Stimulated activated naive CD8-positive, alpha-beta T cell treated with anti-CD3 and anti-CD28 coated beads, Interleukin-15, amount 100 ng/mL, for 72 hours (primary cell): ENCODE results near the gene GHR.
"Not testable (repeated sequence)": the region's sequence is repeated elsewhere in the genome, so short reads cannot be mapped to it uniquely, and the experiment has no call there.

Experiments used
- ATAC-seq: fragments of 150-1000 bp; cut with Tn5 transposase; 2 replicates; pipeline ENCODE4 v1.10.0; 2021; ENCODE audit warnings: mild to moderate bottlenecking, moderate library complexity
- DNase-seq, 2 donors: peaks; one replicate each; pipeline ENCODE4 v3.0.0; 2021 to 2022
- H3K27ac Mint-ChIP-seq, 2 donors: one replicate each; pipeline ENCODE4 v1.8.0; 2022; ENCODE audit warnings: mild to moderate bottlenecking in 2 of 2, mixed read lengths in 2 of 2, moderate library complexity in 2 of 2
- H3K27me3 Mint-ChIP-seq: one replicate; pipeline ENCODE4 v1.8.0; 2022; ENCODE audit warnings: mixed read lengths
- H3K4me1 Mint-ChIP-seq: one replicate; pipeline ENCODE4 v1.8.0; 2022; ENCODE audit warnings: mild to moderate bottlenecking, mixed read lengths
- H3K4me3 Mint-ChIP-seq, 2 donors: one replicate each; pipeline ENCODE4 v1.8.0; 2022; ENCODE audit warnings: mild to moderate bottlenecking in 2 of 2, mixed read lengths in 2 of 2, moderate library complexity in 1 of 2
- H3K9me3 Mint-ChIP-seq, 2 donors: one replicate each; pipeline ENCODE4 v1.8.0; 2022; ENCODE audit warnings: mixed read lengths in 2 of 2

GHR gene

GRCh38 chr5:42648036-42648435, 224.8 kb downstream of the GHR start:
- H3K4me3 Mint-ChIP-seq, result no peak overlapping the region
- no peak overlapping the region for H3K27ac Mint-ChIP-seq
- no peaks in the 10 kb centered on the region for H3K9me3 Mint-ChIP-seq

DNA sequence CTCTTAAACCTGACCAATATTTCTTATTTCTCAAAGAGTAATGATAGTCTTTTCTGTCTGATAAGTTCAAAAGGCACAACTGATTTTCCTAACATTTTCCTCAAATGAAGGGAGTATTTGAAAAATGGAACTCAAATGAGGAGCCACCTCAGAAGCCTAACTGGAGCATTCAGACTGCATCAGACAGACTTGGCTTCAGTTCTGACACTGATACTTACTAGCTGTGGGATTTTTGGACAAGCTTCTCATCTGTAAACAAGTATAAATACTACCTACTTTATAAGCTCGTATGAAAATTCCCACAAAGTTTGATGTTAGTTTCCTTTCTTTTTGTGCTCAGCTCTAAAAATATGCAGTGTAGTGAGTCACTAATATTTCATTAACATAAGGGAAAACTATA, 225.7 kb downstream of the GHR start:
- no peaks in the 10 kb centered on the region for H3K27me3 Mint-ChIP-seq
- ATAC-seq (no peak), DNase-seq (no peak)
- H3K4me1 Mint-ChIP-seq, result no peaks in the 10 kb centered on the region
- H3K9me3 Mint-ChIP-seq, result no peaks in the 10 kb centered on the region
- H3K4me3 Mint-ChIP-seq, result no peak overlapping the region
- H3K27ac Mint-ChIP-seq, result no peak overlapping the region

More at GRCh38 chr5:42648036-42648435, 224.8 kb downstream of the GHR start:
- no peak for DNase-seq
- no peak for ATAC-seq
- Mint-ChIP-seq H3K27me3 (no peaks in the 10 kb centered on the region), H3K4me1 (no peaks in the 10 kb centered on the region)

DNA sequence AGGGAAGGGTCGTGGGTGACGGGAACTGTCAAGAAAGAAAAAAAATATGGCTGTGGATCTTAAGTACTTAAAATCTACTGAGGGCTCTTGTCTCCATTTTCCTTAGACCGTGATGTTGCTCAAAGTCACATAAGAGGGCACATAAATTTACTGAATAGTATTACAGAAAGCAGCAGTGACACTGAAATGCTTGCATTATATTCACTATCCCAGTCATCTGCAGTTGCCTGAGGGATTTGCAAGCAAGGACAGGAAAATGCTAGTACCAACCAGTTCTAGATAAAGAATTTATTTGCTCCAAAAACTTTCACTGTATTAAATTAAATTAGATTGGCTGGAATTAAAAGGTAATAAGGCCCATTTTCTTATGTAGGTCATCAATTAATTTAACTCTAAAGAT, 226.8 kb downstream of the GHR start:
- Mint-ChIP-seq H3K4me3 (no peak overlapping the region), H3K4me1 (no peaks in the 10 kb centered on the region), H3K27me3 (no peaks in the 10 kb centered on the region), H3K27ac (no peak overlapping the region), H3K9me3 (no peaks in the 10 kb centered on the region)
- ATAC-seq, result no peak
- DNase-seq, result no peak

DNA sequence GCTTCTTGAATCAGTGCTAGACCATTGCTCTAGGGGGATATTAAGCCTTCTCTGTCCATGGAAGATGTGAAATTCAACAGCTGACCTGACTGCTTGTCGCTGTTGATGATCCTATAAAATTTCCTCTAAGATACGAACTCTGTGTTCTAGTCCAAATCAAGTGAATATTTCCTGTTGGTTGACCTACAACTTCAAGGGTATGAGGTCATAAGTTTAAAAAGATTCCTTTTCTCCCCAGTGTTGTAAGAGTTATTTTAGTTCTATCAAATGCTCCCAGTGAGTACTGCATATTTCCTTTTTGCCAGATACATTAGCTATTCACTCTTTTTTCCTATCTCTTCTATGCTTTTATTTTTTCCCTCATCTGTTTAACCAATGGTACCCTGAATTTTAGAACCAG, 230.5 kb downstream of the GHR start:
- no peaks in the 10 kb centered on the region for H3K27me3 Mint-ChIP-seq
- no peaks in the 10 kb centered on the region for H3K9me3 Mint-ChIP-seq
- no peak for DNase-seq
- no peaks in the 10 kb centered on the region for H3K4me1 Mint-ChIP-seq
- H3K27ac Mint-ChIP-seq, result no peak overlapping the region
- no peak overlapping the region for H3K4me3 Mint-ChIP-seq
- no peak for ATAC-seq

DNA sequence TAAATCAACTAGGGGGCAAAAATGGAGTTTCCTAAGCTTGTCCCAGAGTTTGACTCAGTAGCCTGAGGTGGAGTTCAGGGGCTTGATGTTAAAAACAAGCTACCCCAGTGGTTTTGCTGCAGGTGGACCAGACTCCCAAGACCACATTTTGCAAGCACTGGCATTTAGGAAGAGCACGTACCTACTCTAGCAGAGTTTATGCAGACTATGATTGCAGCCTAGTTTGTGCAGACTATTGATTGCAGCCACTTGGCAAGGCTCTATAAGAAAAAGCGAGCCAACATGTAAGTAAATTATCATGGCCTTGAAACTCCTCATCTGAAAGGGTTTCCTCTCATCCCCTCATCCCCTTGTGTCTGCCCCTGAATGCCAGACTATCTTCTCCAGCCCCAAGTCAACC, 231.4 kb downstream of the GHR start:
- no peaks in the 10 kb centered on the region for H3K9me3 Mint-ChIP-seq
- H3K27ac Mint-ChIP-seq, result no peak overlapping the region
- no peaks in the 10 kb centered on the region for H3K27me3 Mint-ChIP-seq
- no peaks in the 10 kb centered on the region for H3K4me1 Mint-ChIP-seq
- no peak overlapping the region for H3K4me3 Mint-ChIP-seq
- ATAC-seq (no peak), DNase-seq (no peak)

DNA sequence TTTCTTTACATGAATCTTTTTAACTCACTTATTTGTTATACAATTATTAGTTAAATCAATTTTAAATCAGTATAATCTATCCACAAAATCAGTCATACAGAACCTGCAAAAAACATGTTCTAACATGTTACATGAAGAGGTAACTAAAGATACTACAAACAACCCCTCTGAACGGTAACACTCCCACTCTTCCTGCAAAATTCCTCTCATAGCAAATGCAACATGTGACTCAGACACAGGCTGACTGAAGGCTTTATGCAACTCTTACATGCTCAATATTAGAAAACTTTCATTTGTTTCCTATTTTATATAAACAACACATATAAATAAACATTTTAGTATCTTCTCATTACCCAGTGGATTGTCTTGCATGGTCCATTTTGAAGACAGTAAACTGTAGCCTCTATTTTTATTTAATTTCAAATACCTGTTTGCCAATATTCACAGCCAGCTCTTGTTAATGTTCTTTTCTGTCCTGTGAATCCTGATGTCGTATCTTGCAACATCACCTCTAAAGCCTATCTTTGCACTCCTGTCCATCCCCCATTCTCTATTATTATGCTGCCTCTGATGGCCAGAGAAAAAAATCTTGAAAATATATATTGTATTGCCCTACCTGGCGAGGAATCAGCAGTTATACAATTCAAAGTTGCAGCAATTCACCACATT, 232.9 kb downstream of the GHR start:
- DNase-seq (no peak), ATAC-seq (no peak)
- H3K9me3 Mint-ChIP-seq, result no peaks in the 10 kb centered on the region
- H3K27ac Mint-ChIP-seq, result peak overlapping the region in 1 of 2 donors; percentile 34
- no peaks in the 10 kb centered on the region for H3K4me1 Mint-ChIP-seq
- no peak overlapping the region for H3K4me3 Mint-ChIP-seq
- no peaks in the 10 kb centered on the region for H3K27me3 Mint-ChIP-seq

GRCh38 chr5:42656651-42657015, 233.4 kb downstream of the GHR start:
- DNase-seq (no peak), ATAC-seq (no peak)
- no peaks in the 10 kb centered on the region for H3K4me1 Mint-ChIP-seq
- H3K4me3 Mint-ChIP-seq, result no peak overlapping the region
- no peak overlapping the region for H3K27ac Mint-ChIP-seq
- H3K9me3 Mint-ChIP-seq, result no peaks in the 10 kb centered on the region
- H3K27me3 Mint-ChIP-seq, result no peaks in the 10 kb centered on the region

DNA sequence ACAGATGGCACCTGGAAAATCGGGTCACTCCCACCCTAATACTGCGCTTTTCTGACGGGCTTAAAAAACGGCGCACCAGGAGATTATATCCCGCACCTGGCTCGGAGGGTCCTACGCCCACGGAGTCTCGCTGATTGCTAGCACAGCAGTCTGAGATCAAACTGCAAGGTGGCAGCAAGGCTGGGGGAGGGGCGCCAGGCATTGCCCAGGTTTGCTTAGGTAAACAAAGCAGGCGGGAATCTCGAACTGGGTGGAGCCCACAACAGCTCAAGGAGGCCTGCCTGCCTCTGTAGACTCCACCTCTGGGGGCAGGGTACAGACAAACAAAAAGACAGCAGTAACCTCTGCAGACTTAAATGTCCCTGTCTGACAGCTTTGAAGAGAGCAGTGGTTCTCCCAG, 236.6 kb downstream of the GHR start:
- not testable (repeated sequence) for H3K4me1 Mint-ChIP-seq, ATAC-seq

GRCh38 chr5:42665857-42666256, 242.6 kb downstream of the GHR start:
- H3K27ac Mint-ChIP-seq, result no peak overlapping the region
- no peak for DNase-seq
- H3K27me3 Mint-ChIP-seq, result no peaks in the 10 kb centered on the region
- ATAC-seq, result no peak
- no peak overlapping the region for H3K4me3 Mint-ChIP-seq
- H3K9me3 Mint-ChIP-seq, result no peaks in the 10 kb centered on the region
- H3K4me1 Mint-ChIP-seq, result no peaks in the 10 kb centered on the region

More for the DNA sequence above, 236.6 kb downstream of the GHR start:
- DNase-seq, H3K9me3 Mint-ChIP-seq, H3K27me3 Mint-ChIP-seq, H3K27ac Mint-ChIP-seq, H3K4me3 Mint-ChIP-seq: not testable (repeated sequence)

DNA sequence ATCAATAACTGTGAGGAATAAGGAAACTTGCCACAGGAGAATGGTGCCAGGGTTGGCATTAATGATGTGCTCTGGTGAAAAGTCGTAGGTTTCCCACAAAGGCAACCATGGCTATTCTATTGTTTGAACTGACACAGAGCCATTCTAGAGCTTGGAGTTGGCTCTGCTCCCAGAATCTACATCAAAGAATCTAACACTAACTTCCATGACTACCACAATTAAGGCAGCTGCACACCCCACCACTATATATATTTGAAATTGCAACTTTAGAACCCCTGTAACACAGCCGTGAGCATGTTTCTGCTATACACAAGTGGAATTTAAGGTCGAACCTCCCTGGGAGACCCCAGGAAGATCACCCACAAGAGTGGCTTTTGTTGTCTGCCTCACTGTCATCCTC, 243.6 kb downstream of the GHR start:
- no peak for ATAC-seq
- DNase-seq, result no peak
- Mint-ChIP-seq H3K27me3 (no peaks in the 10 kb centered on the region), H3K4me3 (no peak overlapping the region), H3K4me1 (no peaks in the 10 kb centered on the region), H3K9me3 (no peaks in the 10 kb centered on the region), H3K27ac (no peak overlapping the region)

DNA sequence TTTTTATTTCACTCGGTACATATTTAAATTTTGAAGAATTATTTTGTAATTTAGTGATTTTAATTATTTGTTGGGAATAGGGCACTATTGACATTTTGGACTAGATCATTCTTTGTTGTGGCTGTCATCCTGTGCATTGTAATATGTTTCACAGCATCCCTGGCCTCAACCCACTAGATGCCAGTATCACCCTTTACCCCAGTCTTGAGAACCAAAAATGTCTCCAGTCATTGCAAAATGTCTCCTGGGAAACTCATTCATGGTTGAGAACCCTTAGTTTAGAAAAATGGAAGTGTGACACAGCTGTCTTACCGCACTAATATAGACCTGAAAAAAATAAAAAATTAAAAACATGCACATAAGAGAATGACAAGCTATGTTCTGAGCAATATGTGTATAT, 245.0 kb downstream of the GHR start:
- Mint-ChIP-seq H3K4me1 (no peaks in the 10 kb centered on the region), H3K9me3 (no peaks in the 10 kb centered on the region), H3K4me3 (no peak overlapping the region), H3K27ac (no peak overlapping the region), H3K27me3 (peaks cover 2% of the 10 kb centered on the region)
- ATAC-seq, result no peak
- DNase-seq, result no peak

DNA sequence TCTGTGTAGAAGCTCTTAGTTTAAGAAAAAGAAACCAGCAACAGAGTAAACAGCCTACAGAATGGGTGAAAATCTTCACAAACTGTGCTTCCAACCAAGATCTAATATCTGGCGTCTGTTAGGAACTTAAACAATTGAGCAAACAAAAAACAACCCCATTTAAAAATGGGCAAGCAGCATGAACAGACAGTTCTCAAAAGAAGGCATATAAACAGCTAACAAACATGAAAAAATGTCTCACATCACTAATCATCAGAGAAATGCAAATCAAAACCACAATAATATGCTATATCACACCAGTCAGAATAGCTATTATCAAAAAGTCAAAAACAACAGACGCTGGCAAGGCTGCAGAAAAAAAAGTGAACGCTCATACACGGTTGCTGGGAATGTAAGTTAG, 249.7 kb downstream of the GHR start:
- no peak for ATAC-seq
- peaks cover 7% of the 10 kb centered on the region for H3K27me3 Mint-ChIP-seq
- DNase-seq, result no peak
- no peaks in the 10 kb centered on the region for H3K9me3 Mint-ChIP-seq
- no peak overlapping the region for H3K27ac Mint-ChIP-seq
- no peaks in the 10 kb centered on the region for H3K4me1 Mint-ChIP-seq
- H3K4me3 Mint-ChIP-seq, result no peak overlapping the region

GRCh38 chr5:42675602-42676001, 252.4 kb downstream of the GHR start:
- Mint-ChIP-seq H3K9me3 (no peaks in the 10 kb centered on the region), H3K4me3 (no peak overlapping the region), H3K27ac (no peak overlapping the region), H3K4me1 (no peaks in the 10 kb centered on the region), H3K27me3 (peaks cover 7% of the 10 kb centered on the region)
- DNase-seq (no peak), ATAC-seq (no peak)

DNA sequence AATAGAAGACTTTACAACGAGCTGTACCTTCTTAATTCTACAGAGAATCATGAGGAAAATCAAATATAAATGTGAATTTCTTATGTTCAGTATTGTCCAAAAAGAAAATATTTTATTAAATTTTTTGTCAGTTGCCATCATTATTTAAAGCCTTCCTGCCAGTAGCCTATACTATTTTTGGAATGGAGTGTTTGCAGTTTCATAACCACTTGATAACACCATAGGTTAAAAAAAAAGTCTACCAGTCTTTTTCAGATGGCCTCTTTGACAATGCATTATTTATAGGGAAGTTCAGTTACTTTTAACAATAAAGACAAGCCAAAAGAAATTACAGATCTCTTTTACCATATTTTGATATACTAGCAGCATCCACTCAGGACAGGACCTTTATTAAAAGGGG, 253.1 kb downstream of the GHR start:
- no peaks in the 10 kb centered on the region for H3K4me1 Mint-ChIP-seq
- no peak overlapping the region for H3K4me3 Mint-ChIP-seq
- no peak for DNase-seq
- no peak overlapping the region for H3K27ac Mint-ChIP-seq
- no peak for ATAC-seq
- no peaks in the 10 kb centered on the region for H3K9me3 Mint-ChIP-seq
- peaks cover 7% of the 10 kb centered on the region for H3K27me3 Mint-ChIP-seq

GRCh38 chr5:42677156-42677842, 254.1 kb downstream of the GHR start:
- DNase-seq, result no peak
- Mint-ChIP-seq H3K4me1 (no peaks in the 10 kb centered on the region), H3K27me3 (peaks cover 7% of the 10 kb centered on the region), H3K9me3 (no peaks in the 10 kb centered on the region), H3K4me3 (no peak overlapping the region), H3K27ac (no peak overlapping the region)
- ATAC-seq, result no peak

GRCh38 chr5:42680046-42680445, 256.8 kb downstream of the GHR start:
- DNase-seq, result no peak
- Mint-ChIP-seq H3K27me3 (no peaks in the 10 kb centered on the region), H3K27ac (no peak overlapping the region), H3K9me3 (peaks cover 6 to 9% of the 10 kb centered on the region in 2 donors), H3K4me1 (no peaks in the 10 kb centered on the region), H3K4me3 (no peak overlapping the region)
- no peak for ATAC-seq

DNA sequence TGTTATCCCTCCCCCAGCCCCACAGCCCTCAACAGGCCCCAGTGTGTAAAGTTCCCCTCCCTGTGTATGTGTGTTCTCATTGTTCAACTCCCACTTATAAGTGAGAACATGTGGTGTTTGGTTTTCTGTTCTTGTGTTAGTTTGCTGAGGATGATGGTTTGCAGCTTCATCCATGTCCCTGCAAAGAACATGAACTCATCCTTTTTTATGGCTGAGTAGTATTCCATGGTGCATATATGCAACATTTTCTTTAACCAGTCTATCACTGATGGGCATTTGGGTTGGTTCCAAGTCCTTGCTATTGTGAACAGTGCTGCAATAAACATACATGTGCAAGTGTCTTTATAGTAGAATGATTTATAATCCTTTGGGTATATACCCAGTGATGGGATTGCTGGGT, 261.8 kb downstream of the GHR start:
- ATAC-seq, H3K4me3 Mint-ChIP-seq, H3K27ac Mint-ChIP-seq, H3K27me3 Mint-ChIP-seq, H3K4me1 Mint-ChIP-seq, DNase-seq: not testable (repeated sequence)
- H3K9me3 Mint-ChIP-seq, result peaks cover 6 to 17% of the 10 kb centered on the region in 2 donors
